ENCODE results near the gene CARD11.

DNA sequence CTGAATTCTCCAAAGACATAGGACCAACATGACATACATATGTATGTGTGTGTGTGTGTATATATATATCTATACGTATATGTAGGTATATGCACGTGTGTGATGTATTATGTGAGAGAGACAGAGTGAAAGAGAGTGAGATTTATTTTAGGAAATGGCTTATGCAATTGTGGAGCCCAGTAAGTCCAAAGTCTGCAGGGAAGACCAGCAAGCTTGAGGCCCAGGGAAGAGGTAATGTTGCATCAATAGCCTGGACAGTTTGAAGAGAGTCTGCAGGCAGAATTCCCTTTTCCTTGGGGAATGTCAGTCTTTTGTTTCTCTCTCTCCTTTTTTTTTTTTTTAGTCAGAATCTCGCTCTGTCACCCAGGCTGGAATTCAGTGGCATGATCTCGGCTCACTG is 33.0 kb upstream of the CARD11 start:
- TF ChIP-seq, protein P1, sequence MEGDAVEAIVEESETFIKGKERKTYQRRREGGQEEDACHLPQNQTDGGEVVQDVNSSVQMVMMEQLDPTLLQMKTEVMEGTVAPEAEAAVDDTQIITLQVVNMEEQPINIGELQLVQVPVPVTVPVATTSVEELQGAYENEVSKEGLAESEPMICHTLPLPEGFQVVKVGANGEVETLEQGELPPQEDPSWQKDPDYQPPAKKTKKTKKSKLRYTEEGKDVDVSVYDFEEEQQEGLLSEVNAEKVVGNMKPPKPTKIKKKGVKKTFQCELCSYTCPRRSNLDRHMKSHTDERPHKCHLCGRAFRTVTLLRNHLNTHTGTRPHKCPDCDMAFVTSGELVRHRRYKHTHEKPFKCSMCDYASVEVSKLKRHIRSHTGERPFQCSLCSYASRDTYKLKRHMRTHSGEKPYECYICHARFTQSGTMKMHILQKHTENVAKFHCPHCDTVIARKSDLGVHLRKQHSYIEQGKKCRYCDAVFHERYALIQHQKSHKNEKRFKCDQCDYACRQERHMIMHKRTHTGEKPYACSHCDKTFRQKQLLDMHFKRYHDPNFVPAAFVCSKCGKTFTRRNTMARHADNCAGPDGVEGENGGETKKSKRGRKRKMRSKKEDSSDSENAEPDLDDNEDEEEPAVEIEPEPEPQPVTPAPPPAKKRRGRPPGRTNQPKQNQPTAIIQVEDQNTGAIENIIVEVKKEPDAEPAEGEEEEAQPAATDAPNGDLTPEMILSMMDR (IDR thresholded peaks at IDR 0.05), result no peak
- TF ChIP-seq SIN3A (IDR thresholded peaks at IDR 0.05; ENCODE audit: borderline replicate concordance, insufficient read depth, low read depth, low read length), result no peak
- TF ChIP-seq, protein P2, sequence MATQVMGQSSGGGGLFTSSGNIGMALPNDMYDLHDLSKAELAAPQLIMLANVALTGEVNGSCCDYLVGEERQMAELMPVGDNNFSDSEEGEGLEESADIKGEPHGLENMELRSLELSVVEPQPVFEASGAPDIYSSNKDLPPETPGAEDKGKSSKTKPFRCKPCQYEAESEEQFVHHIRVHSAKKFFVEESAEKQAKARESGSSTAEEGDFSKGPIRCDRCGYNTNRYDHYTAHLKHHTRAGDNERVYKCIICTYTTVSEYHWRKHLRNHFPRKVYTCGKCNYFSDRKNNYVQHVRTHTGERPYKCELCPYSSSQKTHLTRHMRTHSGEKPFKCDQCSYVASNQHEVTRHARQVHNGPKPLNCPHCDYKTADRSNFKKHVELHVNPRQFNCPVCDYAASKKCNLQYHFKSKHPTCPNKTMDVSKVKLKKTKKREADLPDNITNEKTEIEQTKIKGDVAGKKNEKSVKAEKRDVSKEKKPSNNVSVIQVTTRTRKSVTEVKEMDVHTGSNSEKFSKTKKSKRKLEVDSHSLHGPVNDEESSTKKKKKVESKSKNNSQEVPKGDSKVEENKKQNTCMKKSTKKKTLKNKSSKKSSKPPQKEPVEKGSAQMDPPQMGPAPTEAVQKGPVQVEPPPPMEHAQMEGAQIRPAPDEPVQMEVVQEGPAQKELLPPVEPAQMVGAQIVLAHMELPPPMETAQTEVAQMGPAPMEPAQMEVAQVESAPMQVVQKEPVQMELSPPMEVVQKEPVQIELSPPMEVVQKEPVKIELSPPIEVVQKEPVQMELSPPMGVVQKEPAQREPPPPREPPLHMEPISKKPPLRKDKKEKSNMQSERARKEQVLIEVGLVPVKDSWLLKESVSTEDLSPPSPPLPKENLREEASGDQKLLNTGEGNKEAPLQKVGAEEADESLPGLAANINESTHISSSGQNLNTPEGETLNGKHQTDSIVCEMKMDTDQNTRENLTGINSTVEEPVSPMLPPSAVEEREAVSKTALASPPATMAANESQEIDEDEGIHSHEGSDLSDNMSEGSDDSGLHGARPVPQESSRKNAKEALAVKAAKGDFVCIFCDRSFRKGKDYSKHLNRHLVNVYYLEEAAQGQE (IDR thresholded peaks at IDR 0.05; ENCODE audit: insufficient read depth in 1 of 2, low read depth in 2 of 2, low read length in 1 of 2), result no peak
- TF ChIP-seq POLR2AphosphoS5 (IDR thresholded peaks at IDR 0.05; ENCODE audit: low read depth, low read length), result no peak
